CD4-positive, alpha-beta T cell treated with Interferon gamma for 1 hour (primary cell): ENCODE measurements around the gene FGFBP2.
"Not testable (repeated sequence)": the region's sequence is repeated elsewhere in the genome, so short reads cannot be mapped to it uniquely, and the experiment has no call there.

Source experiments
- DNase-seq: peaks from one replicate; pipeline ENCODE4 v3.0.0-alpha.2; 2020

Gene FGFBP2

DNA sequence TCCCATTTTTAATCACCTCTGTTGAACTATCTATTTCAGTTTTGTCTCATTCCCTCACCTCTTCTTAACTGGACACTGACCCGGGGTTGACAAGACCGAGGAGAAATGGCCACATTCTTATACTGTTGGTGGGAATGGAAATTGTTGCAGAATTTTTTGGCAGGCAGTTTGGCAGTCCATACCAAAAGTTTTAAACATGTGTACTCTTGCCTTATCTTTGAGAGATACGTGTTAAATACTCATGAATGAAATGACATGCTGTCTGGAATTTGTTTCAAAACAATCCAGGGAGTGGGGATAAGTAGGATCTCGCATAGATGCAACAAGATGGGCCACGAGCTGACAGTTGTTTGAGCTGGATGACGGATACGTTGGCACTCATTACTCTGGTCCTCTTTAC lies 36.5 kb downstream of the FGFBP2 start:
- no peak for DNase-seq

DNA sequence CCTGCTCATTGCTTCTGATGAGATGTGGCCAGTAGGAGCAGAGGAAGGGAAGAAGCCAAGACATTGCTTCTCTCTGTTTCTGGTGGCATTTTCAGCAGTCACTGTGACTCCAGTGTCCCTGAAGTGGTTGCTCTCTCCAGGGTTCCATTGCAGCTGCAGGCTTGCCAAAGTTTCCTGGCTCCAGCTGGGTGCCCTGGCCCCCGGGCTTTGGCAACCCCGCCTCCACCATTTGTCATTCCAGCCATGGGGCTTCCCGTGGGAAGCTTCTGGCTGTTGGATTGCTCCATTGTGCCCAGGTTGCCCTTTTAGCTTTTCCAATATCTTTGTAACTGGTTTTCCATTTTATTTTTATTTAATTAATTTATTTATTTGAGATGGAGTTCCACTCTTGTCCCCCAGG lies 37.1 kb downstream of the FGFBP2 start:
- DNase-seq, result no peak

DNA sequence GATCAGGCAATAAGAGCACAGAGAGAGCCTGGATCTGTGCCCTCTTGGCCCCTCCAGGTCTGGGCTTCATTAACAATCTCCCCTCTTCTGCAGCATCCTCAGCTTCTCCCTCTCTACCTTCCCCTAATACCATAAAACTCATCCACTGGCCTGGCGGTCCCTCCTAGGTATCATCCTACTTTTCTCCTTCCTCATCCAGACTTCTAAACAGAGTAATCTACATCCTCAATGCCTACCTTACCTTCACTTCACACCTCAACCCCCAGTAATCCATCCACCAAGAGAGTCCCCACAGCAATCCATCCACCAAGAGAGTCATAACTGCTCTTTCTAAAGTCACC lies 41.4 kb downstream of the FGFBP2 start:
- DNase-seq, result no peak

DNA sequence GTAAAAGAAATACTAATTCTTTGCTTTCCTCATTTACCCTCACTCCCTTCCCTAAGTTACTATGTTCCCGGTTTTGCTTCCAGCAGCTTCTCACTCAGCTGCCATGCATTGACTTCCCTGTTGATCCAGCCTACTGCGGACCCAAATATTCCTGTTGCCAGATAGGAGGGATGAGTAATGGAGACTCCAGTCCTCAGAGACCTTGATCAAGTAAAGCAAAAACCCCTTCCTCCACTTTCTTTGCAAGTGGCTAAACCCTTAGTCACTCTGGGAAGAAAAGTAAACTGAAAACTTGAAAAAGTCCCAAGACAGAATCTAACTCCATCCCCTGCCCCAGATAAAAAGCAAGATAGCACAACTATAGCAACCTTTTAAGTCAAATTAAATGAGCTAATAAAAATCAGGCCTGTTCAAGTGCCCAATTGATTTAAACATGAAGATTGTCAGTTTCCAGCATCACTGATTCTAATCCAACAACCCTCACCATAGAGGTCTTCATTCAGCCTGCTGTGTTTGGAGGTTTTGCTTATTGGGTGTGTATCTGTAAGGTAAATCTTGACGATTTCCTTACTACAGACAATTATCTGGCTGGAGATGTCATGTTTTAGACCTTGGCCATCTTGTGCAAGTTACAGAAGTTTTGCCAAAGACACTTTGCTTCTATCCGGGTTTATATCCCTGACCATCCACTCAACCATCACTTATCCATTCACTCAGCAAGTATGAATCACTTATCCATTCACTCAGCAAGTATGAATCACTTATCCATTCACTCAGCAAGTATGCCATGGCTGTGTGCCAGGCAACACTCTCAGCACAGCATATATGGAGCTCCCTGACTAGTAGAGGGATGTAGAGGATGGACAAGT lies 42.0 kb downstream of the FGFBP2 start:
- no peak for DNase-seq

DNA sequence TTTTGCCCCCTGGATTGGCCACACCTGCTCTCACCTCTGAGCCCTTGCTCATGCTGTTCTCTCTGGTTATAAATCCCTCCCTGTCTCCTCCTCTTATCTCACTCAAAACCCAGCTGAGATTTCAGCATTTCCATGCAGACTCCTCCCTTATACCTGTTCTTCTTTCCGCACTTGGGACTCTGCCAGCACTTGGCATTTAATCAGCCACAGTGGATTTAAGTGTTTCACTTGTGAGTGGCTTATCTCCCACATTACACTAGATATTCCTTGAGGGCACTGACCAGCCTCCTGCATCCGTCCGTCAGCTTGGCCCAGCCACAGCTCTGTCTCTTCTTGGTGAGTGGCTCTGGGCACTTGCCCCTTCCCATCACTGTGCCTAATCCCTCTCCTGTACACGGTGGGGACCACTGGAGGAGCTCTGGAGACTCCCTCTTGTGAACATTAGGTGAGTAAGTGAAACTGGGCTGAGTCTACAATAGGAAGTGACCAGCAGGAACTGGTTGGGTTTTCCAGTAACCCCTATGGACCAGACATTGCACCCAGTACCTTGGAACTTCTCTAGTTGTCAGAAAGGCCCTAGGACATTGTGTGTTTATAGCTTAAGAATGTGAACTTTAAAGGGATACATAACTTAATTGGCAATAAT lies 44.4 kb downstream of the FGFBP2 start:
- DNase-seq, result no peak

DNA sequence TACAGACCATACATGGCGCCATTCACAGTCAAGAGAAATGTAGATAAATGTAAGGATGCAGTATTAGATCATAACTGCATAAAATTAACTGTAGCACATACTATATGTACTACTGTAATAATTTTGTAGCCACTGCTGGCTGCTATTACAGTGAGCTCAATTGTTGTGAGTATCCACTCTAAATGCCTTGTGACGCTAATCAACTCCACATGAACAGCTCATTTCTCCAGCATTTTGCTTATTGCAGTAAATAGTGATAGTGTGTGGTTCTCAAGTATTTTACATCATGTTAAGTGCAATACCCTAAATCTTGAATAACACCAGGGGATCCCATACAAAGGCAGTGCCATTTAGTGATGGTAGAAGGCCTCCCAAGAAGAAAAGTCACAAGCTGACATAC lies 45.7 kb downstream of the FGFBP2 start:
- no peak for DNase-seq

DNA sequence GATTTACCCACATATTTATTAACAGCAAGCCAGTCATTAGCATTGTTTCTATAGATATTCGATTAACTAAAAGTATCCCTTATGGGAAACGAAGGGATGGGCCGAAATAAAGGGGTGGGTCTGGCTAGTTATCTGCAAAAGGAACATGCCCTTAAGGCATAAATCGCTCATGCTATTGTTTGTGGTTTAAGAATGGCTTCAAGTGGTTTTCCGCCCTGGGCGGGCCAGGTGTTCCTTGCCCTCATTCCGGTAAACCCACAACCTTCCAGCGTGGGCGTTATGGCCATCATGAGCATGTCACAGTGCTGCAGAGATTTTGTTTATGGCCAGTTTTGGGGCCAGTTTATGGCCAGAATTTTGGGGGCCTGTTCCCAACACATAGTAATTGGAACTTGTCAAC lies 46.6 kb downstream of the FGFBP2 start:
- DNase-seq, result not testable (repeated sequence)

DNA sequence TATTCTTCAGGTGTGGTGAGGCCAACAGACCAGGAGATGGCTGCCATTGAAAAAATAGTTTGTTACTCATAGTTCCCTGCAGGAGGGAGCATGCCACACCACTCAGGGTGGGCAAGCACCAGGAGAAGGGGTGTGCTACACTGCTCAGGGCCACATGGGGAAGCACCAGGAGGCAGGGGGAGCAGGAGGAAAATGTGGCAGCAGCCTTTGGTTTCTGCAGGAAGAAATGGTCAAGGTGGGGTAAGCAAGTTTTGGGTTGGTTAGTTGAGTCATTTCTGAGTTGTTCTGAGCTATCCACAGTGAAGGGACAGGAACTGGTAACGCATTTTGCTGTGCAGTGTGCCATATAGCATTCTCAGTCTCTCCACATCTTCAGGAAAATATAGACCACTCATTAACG lies 48.2 kb downstream of the FGFBP2 start:
- DNase-seq, result no peak

DNA sequence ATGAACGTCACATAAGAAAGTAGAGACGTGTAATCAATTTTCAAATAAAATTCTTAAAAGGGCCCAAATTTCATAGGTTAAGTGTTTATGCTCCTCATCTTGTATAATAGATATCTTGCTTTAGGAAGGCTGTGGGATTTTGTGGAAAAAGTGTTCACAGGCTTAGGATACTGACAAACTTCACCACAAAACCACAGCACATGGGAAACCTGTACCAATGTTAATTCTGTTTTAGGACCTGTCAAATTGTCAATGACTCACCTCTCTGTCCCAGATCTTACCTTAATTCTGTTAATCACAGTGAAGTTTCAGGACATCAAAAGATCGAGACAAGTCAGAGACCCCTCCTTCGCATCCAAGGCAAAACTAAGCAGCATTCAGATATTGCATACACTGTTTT lies 48.7 kb downstream of the FGFBP2 start:
- DNase-seq, result no peak

DNA sequence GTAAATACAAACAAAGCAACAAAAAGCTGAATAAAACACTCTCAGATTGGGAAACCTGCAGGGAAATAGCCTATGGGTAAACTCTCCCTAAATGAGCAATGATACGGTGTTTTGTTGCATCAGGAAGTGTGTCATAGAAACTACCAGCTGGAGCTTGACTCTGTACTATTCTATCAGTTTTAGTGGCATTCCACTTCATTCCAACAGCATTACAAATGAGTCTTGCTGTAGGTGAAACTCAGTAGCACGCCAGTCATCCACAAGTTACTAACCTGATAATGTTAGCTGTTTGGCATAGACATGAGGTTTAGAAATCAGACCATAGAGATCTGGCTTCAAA lies 49.4 kb downstream of the FGFBP2 start:
- no peak for DNase-seq

DNA sequence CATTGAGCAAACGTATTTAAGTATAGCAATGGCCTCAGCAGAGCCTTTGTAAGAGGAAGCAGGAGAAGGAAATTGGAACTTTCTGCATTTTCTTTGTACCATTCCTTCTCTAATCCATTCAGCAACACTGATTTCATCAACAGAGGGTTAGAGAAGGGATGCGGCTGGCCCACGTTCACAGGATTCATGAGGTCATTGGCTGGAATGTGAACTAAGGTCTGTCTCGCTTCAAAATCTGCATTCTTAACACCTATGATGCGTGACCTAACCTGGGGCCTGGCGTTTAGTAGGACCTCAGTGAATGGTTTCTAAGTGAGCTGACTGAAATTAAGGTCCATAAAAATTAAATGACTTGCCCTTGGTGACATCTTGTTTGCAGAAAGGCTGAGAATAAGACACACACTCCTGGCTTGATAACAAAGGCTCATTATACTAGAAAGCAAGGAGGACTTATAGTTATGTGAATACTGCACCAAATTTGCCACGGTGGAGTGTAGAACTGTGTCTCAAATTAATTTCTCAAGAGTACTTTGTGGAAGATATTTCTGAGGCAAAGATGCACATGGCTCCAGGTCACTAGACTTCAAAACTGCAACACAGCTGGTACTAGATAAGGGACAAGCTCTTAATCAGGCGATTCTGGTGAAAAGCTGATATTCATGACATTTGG lies 49.9 kb downstream of the FGFBP2 start:
- no peak for DNase-seq

DNA sequence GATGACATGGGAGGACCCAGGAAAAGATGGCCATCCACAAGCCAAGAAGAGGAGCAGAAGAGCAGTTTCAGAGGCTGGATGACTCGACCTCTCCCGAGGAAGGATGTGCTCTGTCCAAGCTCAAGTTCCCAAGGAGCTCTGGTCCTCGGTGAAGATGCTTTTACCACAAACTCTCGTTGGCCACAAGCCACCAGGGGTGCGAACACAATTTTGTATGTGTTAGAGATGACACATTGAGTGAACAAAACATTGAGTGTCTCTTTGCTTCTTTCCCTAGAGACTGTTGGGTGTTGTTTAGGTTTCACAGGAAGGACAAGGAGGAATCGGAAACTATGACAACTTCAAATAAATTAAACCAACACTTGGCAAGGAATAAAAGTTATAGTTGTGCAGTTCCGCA lies 50.7 kb downstream of the FGFBP2 start:
- no peak for DNase-seq
